GM12878 (cell line): ENCODE measurements around the gene CEACAM6.

Source experiments
- HDGF ChIP-seq: fragments of 450-650 bp; IDR thresholded peaks from 2 replicates; pipeline ENCODE4 v1.6.1; 2016; ENCODE audit warnings: antibody characterized with exemption
- IRF3 ChIP-seq: fragments of 450-650 bp; IDR thresholded peaks from 2 replicates; pipeline ENCODE4 v1.6.1; 2014; ENCODE audit warnings: mild to moderate bottlenecking
- SRF ChIP-seq, 2 experiments: IDR thresholded peaks; 2 replicates each; pipeline ENCODE4 v1.6.1; 2011; ENCODE audit warnings: low read depth in 2 of 2, low read length in 2 of 2, mild to moderate bottlenecking in 1 of 2, moderate library complexity in 1 of 2
- TF ChIP-seq, protein P1 (sequence below): IDR thresholded peaks from 2 replicates; pipeline ENCODE4 v1.6.1; 2012; ENCODE audit warnings: low read depth, low read length, improper control_type of control experiment

DNA sequence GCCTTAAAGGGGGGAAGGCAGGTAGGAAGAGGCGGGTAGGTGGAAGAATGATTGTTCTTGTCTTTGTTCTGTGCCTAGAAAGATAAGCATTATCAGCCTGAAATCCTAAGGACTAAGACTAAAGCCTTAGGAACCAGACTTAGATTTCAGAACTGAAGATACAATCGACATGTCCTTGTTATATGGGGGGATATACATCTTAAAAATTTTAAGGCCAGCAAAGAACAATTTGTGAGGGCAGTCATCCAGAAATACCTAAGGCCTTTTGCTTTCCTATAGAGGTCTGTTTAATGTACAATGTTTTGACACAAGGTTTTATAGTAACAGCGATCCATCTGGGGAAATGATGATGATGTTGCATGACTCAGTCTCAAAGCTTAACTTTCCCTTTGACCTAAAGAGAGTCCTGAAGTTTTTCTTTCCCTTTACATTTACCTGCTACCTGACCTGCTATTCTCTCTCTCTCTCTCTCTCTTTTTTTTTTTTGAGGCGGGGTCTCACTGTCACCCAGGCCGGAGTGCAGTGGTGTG, 20.2 kb upstream of the CEACAM6 start:
- TF ChIP-seq HDGF (no peak), IRF3 (no peak), SRF (IDR thresholded peaks at IDR 0.05; ENCODE audit: low read depth in 2 of 2, low read length in 2 of 2) (no peak)
- TF ChIP-seq, protein P1, sequence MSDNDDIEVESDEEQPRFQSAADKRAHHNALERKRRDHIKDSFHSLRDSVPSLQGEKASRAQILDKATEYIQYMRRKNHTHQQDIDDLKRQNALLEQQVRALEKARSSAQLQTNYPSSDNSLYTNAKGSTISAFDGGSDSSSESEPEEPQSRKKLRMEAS = no peak
